ENCODE results near the gene SLC26A4. TPM values are rescaled to one million over a fixed set of nuclear protein-coding genes. Genes with fewer than 3 reads are reported as not detected.

SLC26A4 gene
- total RNA-seq, 4 donors from 2014 or later: 0.39 to 0.66 (median 0.51) TPM

DNA sequence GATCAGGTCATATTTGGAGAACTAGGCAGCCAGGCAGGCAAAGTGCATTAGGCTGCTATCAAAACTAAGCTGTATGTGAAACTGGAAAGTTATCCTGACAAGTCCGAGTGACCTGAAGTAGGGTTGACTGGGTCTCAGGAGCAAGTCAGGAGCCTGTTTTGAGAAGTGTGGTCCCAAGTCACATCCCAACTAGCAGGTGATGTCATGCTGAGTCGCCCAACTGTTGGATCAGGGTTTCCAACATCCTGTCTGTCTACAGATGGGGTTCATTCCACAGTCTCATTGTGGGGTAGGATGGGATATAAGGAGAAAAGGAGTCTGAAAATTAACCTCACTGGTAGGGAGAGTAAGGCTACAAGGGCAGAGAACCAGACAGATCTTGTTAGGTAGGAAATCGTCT lies 27.0 kb downstream of the SLC26A4 start:
- WGBS, 2 donors: 61 to 83% methylated on average over 3 of the region's 3 CpGs
- DNase-seq (ENCODE audit: low spot score in 2 of 2): no peak
- Histone ChIP-seq H3K27ac (no peak overlapping the region), H3K36me3 (no peaks in the 10 kb centered on the region), H3K9me3 (no peaks in the 10 kb centered on the region), H3K4me1 (peaks cover 0 to 21% (median 0%) of the 10 kb centered on the region in 4 donors), H3K27me3 (no peaks in the 10 kb centered on the region), H3K4me3 (no peak overlapping the region)
- no peak for TF ChIP-seq EP300 (IDR thresholded peaks at IDR 0.05)
- TF ChIP-seq POLR2A (IDR thresholded peaks at IDR 0.05): no peak
- TF ChIP-seq CTCF (IDR thresholded peaks at IDR 0.05): no peak

GRCh38 chr7:107689553-107689952 lies 28.9 kb downstream of the SLC26A4 start:
- H3K9me3 ChIP-seq: no peaks in the 10 kb centered on the region
- H3K36me3 ChIP-seq: no peaks in the 10 kb centered on the region
- H3K4me1 ChIP-seq: peaks cover 0 to 38% (median 0%) of the 10 kb centered on the region in 4 donors
- H3K27me3 ChIP-seq: no peaks in the 10 kb centered on the region
- H3K4me3 ChIP-seq: no peak overlapping the region
- 98% methylated on average over 2 of the region's 2 CpGs for WGBS, 2 donors
- TF ChIP-seq CTCF (IDR thresholded peaks at IDR 0.05): no peak
- TF ChIP-seq POLR2A (IDR thresholded peaks at IDR 0.05): no peak
- DNase-seq (ENCODE audit: low spot score in 2 of 2): no peak
- no peak overlapping the region for H3K27ac ChIP-seq

DNA sequence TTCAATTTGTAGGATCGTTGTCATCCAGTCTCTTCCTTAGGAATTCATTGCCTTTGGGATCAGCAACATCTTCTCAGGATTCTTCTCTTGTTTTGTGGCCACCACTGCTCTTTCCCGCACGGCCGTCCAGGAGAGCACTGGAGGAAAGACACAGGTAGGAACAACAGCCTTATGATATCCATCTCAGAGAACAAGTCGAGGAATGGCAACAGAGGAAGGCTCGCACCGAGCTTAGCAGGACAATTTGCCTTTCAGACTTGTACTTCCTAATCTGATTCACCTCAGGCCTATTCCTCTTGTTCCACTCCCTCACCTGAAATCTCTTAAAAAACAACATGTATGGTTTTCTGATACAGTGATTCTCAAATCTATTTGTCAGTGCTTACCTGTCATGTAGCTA lies 29.5 kb downstream of the SLC26A4 start:
- 86 to 96% methylated on average over 7 of the region's 7 CpGs for WGBS, 2 donors
- no peaks in the 10 kb centered on the region for H3K9me3 ChIP-seq
- H3K27me3 ChIP-seq: no peaks in the 10 kb centered on the region
- H3K4me3 ChIP-seq: no peak overlapping the region
- peaks cover 0 to 43% (median 0%) of the 10 kb centered on the region in 4 donors for H3K4me1 ChIP-seq
- H3K36me3 ChIP-seq: no peaks in the 10 kb centered on the region
- TF ChIP-seq CTCF (IDR thresholded peaks at IDR 0.05) (no peak), EP300 (IDR thresholded peaks at IDR 0.05) (no peak), POLR2A (IDR thresholded peaks at IDR 0.05) (no peak)
- DNase-seq (ENCODE audit: low spot score in 2 of 2): no peak
- H3K27ac ChIP-seq: no peak overlapping the region

- Histone ChIP-seq H3K9me3 (no peaks in the 10 kb centered on the region), H3K36me3 (no peaks in the 10 kb centered on the region), H3K27me3 (no peaks in the 10 kb centered on the region), H3K4me3 (no peak overlapping the region), H3K4me1 (peaks cover 0 to 43% (median 0%) of the 10 kb centered on the region in 4 donors), H3K27ac (no peak overlapping the region)
- WGBS, 2 donors: 9 to 17% methylated on average over 2 of the region's 2 CpGs
- no peak for DNase-seq (ENCODE audit: low spot score in 2 of 2)
- TF ChIP-seq EP300 (IDR thresholded peaks at IDR 0.05) (no peak), POLR2A (IDR thresholded peaks at IDR 0.05) (no peak), CTCF (IDR thresholded peaks at IDR 0.05) (no peak)
Measured at GRCh38 chr7:107690611-107691010, 30.0 kb downstream of the SLC26A4 start.

DNA sequence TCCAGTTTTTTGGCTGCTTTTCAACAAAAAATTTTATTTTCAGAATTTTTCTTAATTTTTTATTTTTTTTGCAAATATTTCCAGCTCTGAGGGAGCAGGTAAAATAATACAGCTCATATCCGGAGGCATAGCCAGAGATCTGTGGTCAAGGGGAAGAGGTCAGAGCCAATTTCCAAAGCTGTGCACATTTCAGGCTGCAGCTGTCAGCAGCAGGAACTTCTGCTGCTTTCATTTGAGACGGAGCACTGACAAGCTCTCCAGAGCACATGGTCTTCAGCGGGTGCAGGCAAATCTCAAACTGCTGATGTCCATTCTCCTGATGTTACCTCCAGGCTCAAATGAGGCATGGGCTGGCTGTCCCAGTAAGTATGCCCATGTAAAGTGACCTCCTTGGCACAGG lies 31.1 kb downstream of the SLC26A4 start:
- Histone ChIP-seq H3K36me3 (no peaks in the 10 kb centered on the region), H3K4me1 (peaks cover 0 to 43% (median 0%) of the 10 kb centered on the region in 4 donors), H3K27me3 (no peaks in the 10 kb centered on the region), H3K4me3 (no peak overlapping the region), H3K27ac (no peak overlapping the region), H3K9me3 (no peaks in the 10 kb centered on the region)
- no peak for DNase-seq (ENCODE audit: low spot score in 2 of 2)
- TF ChIP-seq CTCF (IDR thresholded peaks at IDR 0.05) (no peak), POLR2A (IDR thresholded peaks at IDR 0.05) (no peak), EP300 (IDR thresholded peaks at IDR 0.05) (no peak)
- WGBS, 2 donors: 33 to 34% methylated on average over 3 of the region's 3 CpGs

Measured in tibial nerve (tissue), 4 donors.